PC-9 (cell line): ENCODE results near the gene POFUT2. TPM values are rescaled to one million over a fixed set of nuclear protein-coding genes. Genes with fewer than 3 reads are reported as not detected.

Experiments used
- BruUV-seq: library from RNA; stranded (reverse); fragments of 400-500 nt; replicated peaks from 2 replicates; lab custom pipeline; 2021; lab: Mats Ljungman, UMichigan
- CTCF ChIA-PET: fragments of 300-600 bp; sonication (Branson Sonifier 250); formaldehyde crosslinking; loops from one replicate; lab custom pipeline; 2022; ENCODE audit warnings: antibody characterized with exemption; lab: Charles Lee
- POLR2A ChIA-PET: fragments of 300-600 bp; sonication (Branson Sonifier 250); formaldehyde crosslinking; loops from one replicate; lab custom pipeline; 2022; ENCODE audit warnings: antibody characterized with exemption; ENCODE audit not compliant: unreplicated experiment; lab: Charles Lee
- DNase-seq, 2 experiments: peaks; one replicate each; pipeline versions ENCODE4 v3.0.0 to v3.0.0-alpha.2; 2015 to 2022; ENCODE audit warnings: mixed read lengths in 1 of 2
- H2AFZ ChIP-seq: fragments of 200-600 bp; sonication (generic); 2 replicates; pipeline ENCODE4 v1.8.1; 2017; ENCODE audit warnings: antibody characterized with exemption
- H3F3A ChIP-seq: fragments of 200-600 bp; sonication (generic); 2 replicates; pipeline ENCODE4 v1.8.1; 2017; ENCODE audit warnings: antibody characterized with exemption, mild to moderate bottlenecking, low read depth; ENCODE audit not compliant: insufficient read depth
- H3K27ac ChIP-seq: fragments of 200-600 bp; sonication (generic); 2 replicates; pipeline ENCODE4 v1.6.1; 2016; ENCODE audit warnings: mixed run types
- H3K27me3 ChIP-seq: fragments of 200-600 bp; sonication (generic); 2 replicates; pipeline ENCODE4 v1.6.1; 2016; ENCODE audit warnings: low read depth, mixed run types; ENCODE audit not compliant: insufficient read depth
- H3K36me3 ChIP-seq: fragments of 200-600 bp; sonication (generic); 2 replicates; pipeline ENCODE4 v1.6.1; 2016; ENCODE audit warnings: low read depth, mixed run types
- H3K4me1 ChIP-seq: fragments of 200-600 bp; sonication (generic); replicated peaks from 2 replicates; pipeline ENCODE4 v1.6.1; 2016; ENCODE audit warnings: mixed run types; ENCODE audit not compliant: insufficient read depth
- H3K4me2 ChIP-seq: fragments of 200-600 bp; sonication (generic); 2 replicates; pipeline ENCODE4 v1.6.1; 2017; ENCODE audit warnings: mixed run types
- H3K4me3 ChIP-seq: fragments of 200-600 bp; sonication (generic); 2 replicates; pipeline ENCODE4 v1.6.1; 2016; ENCODE audit warnings: mixed run types
- H3K79me2 ChIP-seq: fragments of 200-600 bp; sonication (generic); 2 replicates; pipeline ENCODE4 v1.6.1; 2017; ENCODE audit warnings: low read depth, mixed run types
- H3K9me2 ChIP-seq: fragments of 200-600 bp; sonication (generic); 2 replicates; pipeline ENCODE4 v1.8.1; 2017; ENCODE audit warnings: mild to moderate bottlenecking; ENCODE audit not compliant: insufficient read depth
- H3K9me3 ChIP-seq: fragments of 200-600 bp; sonication (generic); 2 replicates; pipeline ENCODE4 v1.8.1; 2016; ENCODE audit warnings: low read depth; ENCODE audit not compliant: insufficient read depth
- H4K20me1 ChIP-seq: fragments of 200-600 bp; sonication (generic); 2 replicates; pipeline ENCODE4 v1.8.1; 2017; ENCODE audit not compliant: insufficient read depth
- EZH2 ChIP-seq: fragments of 200-600 bp; sonication (generic); IDR thresholded peaks from 2 replicates; pipeline ENCODE4 v1.8.0; 2017; ENCODE audit warnings: antibody characterized with exemption, low read depth
- intact Hi-C: fragments of 100-400 bp; cut with micrococcal nuclease; formaldehyde crosslinking; loops from one replicate; pipeline ENCODE4 v1.10.0; 2022; ENCODE audit not compliant: unreplicated experiment
- total RNA-seq: library from RNA; stranded (reverse); gene quantifications from 2 replicates; pipeline ENCODE4 v1.2.3, GENCODE V29; 2021
- TF ChIP-seq, protein P1 (sequence below): fragments of 200-600 bp; sonication (generic); conservative IDR thresholded peaks from 2 replicates; pipeline ENCODE4 v1.6.1; 2017; ENCODE audit warnings: mixed run types, antibody characterized with exemption, mild to moderate bottlenecking, moderate library complexity

The POFUT2 gene
- total RNA-seq, 1 experiment from 2014 or later: 32.6 TPM

DNA sequence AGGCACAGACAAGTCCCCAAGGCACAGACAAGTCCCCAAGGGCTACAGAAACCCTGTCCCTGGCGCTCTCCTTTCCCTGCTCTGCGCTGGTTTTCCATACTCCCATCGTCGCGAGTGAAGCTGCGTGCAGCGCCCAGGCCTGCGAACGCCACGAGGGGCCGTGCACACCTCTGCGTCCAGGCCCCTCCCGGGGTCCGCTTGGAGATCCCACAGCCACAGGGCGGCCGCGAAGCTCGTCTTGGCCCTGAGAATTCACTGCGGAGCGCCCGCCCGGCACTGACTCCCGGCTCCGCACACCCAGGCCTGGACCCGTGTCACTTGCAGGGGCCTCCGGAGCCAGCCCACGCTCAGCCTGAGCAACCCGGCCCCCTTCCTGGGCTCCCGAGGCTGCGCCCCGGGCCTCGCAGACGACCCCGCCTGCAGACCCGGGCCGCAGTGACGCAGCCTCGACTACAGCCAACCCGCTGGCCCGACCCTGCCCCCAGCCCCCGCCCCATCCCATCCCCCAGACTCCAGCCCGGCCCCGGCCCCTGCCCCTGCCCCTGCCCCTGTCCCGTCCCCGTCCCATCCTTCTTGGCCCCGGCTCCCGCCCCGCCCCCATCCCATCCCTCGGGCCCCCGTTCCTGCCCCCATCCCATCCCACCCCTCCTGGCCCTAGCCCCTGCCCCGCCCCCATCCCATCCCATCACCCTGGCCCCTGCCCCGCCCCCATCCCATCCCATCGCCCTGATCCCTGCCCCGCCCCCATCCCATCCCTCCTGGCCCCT lies 841 bp downstream of the POFUT2 start:
- Histone ChIP-seq H3K4me2 (peak overlapping the region; percentile 26; the same call in 1 of the 2 replicates), H3K27me3 (no peaks in the 10 kb centered on the region), H3K27ac (no peak overlapping the region), H2AFZ (no peak overlapping the region), H3K36me3 (no peaks in the 10 kb centered on the region), H3F3A (peaks cover 5% of the 10 kb centered on the region; the same call in 1 of the 2 replicates), H3K4me3 (no peak overlapping the region), H3K9me3 (no peaks in the 10 kb centered on the region), H3K4me1 (no peaks in the 10 kb centered on the region), H3K79me2 (peaks cover 9% of the 10 kb centered on the region; the same call in 1 of the 2 replicates), H4K20me1 (no peaks in the 10 kb centered on the region), H3K9me2 (no peaks in the 10 kb centered on the region)
- BruUV-seq: no TSS peak
- intact Hi-C loops: no loop called here
- DNase-seq: no peak
- TF ChIP-seq, protein P1, sequence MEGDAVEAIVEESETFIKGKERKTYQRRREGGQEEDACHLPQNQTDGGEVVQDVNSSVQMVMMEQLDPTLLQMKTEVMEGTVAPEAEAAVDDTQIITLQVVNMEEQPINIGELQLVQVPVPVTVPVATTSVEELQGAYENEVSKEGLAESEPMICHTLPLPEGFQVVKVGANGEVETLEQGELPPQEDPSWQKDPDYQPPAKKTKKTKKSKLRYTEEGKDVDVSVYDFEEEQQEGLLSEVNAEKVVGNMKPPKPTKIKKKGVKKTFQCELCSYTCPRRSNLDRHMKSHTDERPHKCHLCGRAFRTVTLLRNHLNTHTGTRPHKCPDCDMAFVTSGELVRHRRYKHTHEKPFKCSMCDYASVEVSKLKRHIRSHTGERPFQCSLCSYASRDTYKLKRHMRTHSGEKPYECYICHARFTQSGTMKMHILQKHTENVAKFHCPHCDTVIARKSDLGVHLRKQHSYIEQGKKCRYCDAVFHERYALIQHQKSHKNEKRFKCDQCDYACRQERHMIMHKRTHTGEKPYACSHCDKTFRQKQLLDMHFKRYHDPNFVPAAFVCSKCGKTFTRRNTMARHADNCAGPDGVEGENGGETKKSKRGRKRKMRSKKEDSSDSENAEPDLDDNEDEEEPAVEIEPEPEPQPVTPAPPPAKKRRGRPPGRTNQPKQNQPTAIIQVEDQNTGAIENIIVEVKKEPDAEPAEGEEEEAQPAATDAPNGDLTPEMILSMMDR: no peak
- no peak for TF ChIP-seq EZH2
- ChIA-PET POLR2A (interaction anchor here (0.6 kb wide), 1 partner anchor 120 kb away, joined by 5 read pairs; no protein-coding TSS in a partner anchor), CTCF (no interaction called here)

DNA sequence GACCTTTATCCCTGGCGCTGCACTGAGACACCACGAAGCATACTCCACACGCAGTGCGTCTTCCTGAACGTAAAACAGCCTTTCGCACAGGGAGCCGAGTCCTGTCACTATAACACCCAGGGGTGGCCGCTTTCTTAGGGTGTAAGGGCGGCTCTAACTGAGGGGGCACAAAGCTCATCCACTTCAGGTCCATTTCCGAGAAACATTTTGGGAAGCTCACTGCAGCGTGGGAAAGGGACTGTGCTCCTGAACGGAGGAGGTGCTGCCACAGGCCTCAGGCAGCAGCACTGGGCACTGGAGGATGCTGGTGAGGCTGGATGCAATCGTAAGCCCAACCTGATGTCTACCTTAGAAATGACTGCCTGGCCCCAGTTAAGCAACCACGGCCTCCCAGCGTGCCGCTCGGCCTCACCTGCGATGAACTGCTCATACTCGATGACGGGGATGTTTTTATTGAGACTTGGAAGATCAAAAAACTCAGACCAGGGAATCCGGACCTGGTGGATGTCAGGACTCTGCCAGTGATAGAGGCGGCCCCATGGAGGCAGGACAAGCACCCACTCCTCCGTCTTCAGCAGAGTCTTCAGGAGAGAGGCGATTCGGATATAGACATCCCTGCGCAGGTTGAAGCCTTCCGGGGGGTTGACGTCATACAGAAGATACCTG lies 2.3 kb downstream of the POFUT2 start:
- ChIA-PET CTCF (no interaction called here), POLR2A (no interaction called here)
- peaks cover 5% of the 10 kb centered on the region; the same call in 1 of the 2 replicates for H3F3A ChIP-seq
- DNase-seq: no peak
- no peaks in the 10 kb centered on the region for H3K27me3 ChIP-seq
- H3K4me1 ChIP-seq: no peaks in the 10 kb centered on the region
- no peaks in the 10 kb centered on the region for H3K9me2 ChIP-seq
- TF ChIP-seq, protein P1: no peak
- no peak for TF ChIP-seq EZH2
- H3K9me3 ChIP-seq: no peaks in the 10 kb centered on the region
- no peak overlapping the region for H2AFZ ChIP-seq
- no peak overlapping the region for H3K4me3 ChIP-seq
- BruUV-seq: TSS peak; percentile 38
- intact Hi-C loops: no loop called here
- no peak overlapping the region for H3K4me2 ChIP-seq
- H4K20me1 ChIP-seq: no peaks in the 10 kb centered on the region
- peaks cover 9% of the 10 kb centered on the region; the same call in 1 of the 2 replicates for H3K79me2 ChIP-seq
- H3K36me3 ChIP-seq: no peaks in the 10 kb centered on the region
- no peak overlapping the region for H3K27ac ChIP-seq

DNA sequence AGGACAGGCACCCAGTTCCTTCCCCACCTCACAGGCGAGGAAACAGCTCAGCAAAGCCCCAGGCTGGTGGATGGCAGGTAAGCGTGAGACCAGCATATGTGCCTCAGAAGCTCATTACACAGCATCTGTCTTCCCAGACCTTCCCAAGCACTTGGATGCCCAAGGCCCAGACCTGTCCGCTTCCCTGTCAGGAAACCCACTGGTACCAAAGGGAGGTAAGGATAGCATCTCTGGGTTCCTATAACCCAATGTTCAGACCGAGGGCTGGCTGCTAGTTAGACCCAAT lies 3.3 kb downstream of the POFUT2 start:
- Histone ChIP-seq H3K9me3 (no peaks in the 10 kb centered on the region), H3K4me2 (no peak overlapping the region), H3K27me3 (no peaks in the 10 kb centered on the region), H4K20me1 (no peaks in the 10 kb centered on the region), H3K27ac (no peak overlapping the region), H3F3A (peaks cover under 1% of the 10 kb centered on the region; the same call in 1 of the 2 replicates), H3K4me3 (no peak overlapping the region), H2AFZ (no peak overlapping the region), H3K9me2 (no peaks in the 10 kb centered on the region), H3K36me3 (no peaks in the 10 kb centered on the region), H3K4me1 (no peaks in the 10 kb centered on the region), H3K79me2 (peaks cover 9% of the 10 kb centered on the region; the same call in 1 of the 2 replicates)
- intact Hi-C loops: no loop called here
- TF ChIP-seq EZH2: no peak
- TF ChIP-seq, protein P1: no peak
- CTCF ChIA-PET: no interaction called here
- POLR2A ChIA-PET: no interaction called here
- no peak for DNase-seq
- BruUV-seq: no TSS peak
